ENCODE data around the gene QSOX2. TPM values are rescaled to one million over a fixed set of nuclear protein-coding genes. Genes with fewer than 3 reads are reported as not detected.

Gene QSOX2
- total and polyA plus RNA-seq, 10 donors = 12.3 to 20.3 (median 16.9) TPM

DNA sequence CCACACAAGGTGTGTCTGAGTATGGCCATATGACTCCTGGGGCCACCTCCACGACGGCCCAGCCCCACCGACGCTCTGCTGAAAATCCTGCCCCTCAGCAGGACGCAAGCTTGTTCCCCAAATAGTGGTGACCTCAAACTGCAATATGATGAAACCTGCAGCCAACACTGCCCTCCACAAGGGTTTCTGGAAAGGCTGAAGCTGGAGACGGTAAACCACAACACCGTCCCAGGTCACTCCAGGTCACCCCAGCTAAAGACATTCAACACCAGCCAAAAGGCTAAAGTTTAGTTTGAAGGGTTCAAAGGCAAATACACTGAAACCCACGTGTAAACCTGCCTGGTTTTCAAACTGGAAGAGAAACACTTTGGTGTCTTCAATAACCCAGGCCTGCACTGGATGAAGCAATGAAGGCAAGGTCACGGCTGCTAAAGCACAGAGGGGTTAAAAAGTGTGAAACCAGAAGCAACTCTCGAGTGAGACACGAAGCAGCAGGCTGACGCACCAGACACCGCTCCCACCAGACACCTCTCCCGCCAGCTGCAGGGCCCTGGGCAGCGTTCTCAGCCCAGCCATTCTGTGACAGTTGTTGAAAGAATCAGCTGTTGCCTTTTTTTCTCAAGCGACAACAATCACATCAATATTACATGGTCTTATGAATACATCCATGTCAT lies 38.9 kb downstream of the QSOX2 start:
- TF ChIP-seq, protein P1, sequence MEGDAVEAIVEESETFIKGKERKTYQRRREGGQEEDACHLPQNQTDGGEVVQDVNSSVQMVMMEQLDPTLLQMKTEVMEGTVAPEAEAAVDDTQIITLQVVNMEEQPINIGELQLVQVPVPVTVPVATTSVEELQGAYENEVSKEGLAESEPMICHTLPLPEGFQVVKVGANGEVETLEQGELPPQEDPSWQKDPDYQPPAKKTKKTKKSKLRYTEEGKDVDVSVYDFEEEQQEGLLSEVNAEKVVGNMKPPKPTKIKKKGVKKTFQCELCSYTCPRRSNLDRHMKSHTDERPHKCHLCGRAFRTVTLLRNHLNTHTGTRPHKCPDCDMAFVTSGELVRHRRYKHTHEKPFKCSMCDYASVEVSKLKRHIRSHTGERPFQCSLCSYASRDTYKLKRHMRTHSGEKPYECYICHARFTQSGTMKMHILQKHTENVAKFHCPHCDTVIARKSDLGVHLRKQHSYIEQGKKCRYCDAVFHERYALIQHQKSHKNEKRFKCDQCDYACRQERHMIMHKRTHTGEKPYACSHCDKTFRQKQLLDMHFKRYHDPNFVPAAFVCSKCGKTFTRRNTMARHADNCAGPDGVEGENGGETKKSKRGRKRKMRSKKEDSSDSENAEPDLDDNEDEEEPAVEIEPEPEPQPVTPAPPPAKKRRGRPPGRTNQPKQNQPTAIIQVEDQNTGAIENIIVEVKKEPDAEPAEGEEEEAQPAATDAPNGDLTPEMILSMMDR (IDR thresholded peaks at IDR 0.05 in 8 of 11, conservative IDR thresholded peaks at IDR 0.05 in 3 of 11) = no peak
- TF ChIP-seq POLR2AphosphoS5 (IDR thresholded peaks at IDR 0.05) = no peak
- no peak for TF ChIP-seq POLR2A (IDR thresholded peaks at IDR 0.05)
- no peak overlapping the region for H3K27ac ChIP-seq
- DNase-seq = no peak
- H3K9me3 ChIP-seq = no peaks in the 10 kb centered on the region
- H3K27me3 ChIP-seq (replicated peaks in 1 of 7) = peaks cover 0 to 41% (median 38%) of the 10 kb centered on the region in 7 donors
- H3K36me3 ChIP-seq = peaks cover 0 to 59% (median 34%) of the 10 kb centered on the region in 6 donors
- 47 to 72% (median 69%) methylated on average over 16 of the region's 16 CpGs for WGBS, 5 donors
- peaks cover 0 to 30% (median 10%) of the 10 kb centered on the region in 6 donors for H3K4me1 ChIP-seq
- no peak overlapping the region for H3K4me3 ChIP-seq
- intact Hi-C loops (cut with DNase I; ENCODE audit: low total_unique reads) = no loop called here

DNA sequence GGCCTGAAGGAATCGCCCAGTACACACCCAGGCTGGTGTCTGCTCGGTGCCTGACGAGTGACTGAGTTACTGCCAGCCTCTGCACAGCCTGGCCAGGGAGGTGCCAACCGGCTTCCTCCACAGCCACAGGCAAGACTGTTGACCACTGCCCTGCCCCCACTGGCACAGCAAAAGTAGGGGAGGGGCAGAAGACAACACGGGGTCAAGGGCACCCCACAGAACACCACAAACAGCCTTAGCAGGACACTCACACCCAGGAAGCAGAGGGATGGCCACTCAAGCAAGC lies 40.0 kb downstream of the QSOX2 start:
- H3K4me3 ChIP-seq = no peak overlapping the region
- TF ChIP-seq POLR2AphosphoS5 (IDR thresholded peaks at IDR 0.05) (peak in 1 of 3 donors; percentile 43), POLR2A (IDR thresholded peaks at IDR 0.05) (no peak)
- peaks cover 0 to 48% (median 23%) of the 10 kb centered on the region in 6 donors for H3K36me3 ChIP-seq
- no peaks in the 10 kb centered on the region for H3K9me3 ChIP-seq
- H3K4me1 ChIP-seq = peaks cover 0 to 33% (median 10%) of the 10 kb centered on the region in 6 donors
- peaks cover 3 to 52% (median 49%) of the 10 kb centered on the region in 7 donors for H3K27me3 ChIP-seq (replicated peaks in 1 of 7)
- DNase-seq = no peak
- intact Hi-C loops (cut with DNase I; ENCODE audit: low total_unique reads) = no loop called here
- 85 to 92% (median 90%) methylated on average over 2 to 5 of the region's 5 CpGs for WGBS, 5 donors
- H3K27ac ChIP-seq = no peak overlapping the region

DNA sequence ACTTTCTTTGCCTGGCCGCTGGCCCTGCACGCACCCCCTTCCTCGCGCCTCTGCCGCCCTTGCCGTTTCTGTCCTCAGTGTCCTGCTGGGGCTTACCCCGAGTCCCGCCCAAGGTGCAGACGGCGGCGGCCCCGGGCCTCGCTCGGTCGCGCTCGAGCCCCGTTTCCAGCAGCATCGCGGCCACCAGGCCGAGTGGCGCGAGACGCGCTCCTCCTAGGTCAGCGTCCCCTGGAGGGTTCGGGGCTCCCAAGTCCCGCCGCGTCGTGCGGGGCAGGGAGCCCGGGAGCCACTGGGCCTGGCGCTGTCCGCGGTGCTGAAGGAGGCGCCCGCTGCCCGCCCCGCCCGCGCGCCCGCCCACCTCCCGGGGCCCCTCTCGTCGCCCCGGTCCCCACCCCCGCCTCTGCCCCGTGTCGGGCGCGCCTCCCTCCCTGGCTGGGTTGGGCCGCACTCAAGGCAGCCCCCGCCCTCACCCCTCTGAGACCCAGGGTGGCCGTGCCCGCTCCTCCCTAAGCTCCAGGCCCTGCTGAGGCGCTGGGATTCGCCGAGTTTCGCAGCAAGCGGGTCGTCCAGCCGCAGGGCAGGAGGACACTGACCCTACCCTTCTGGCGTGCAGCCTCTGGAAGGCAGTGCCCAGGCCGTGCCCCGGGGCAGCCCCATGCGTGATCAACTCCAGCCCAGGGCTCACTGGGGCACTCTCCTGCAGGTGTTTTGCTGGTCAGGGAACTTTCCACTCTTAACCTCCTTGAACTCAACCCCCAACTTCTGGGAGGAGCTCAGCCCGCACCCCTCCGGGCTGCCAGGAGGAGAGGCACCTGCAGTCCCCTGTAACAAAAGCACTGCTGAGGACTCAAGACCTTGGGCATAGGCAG lies 40.5 kb downstream of the QSOX2 start, which contains the start of gene LHX3:
TSS of gene LHX3 (minus strand) at position 291 of the 869 bp plus-strand sequence. CDS start at position 175, 116 bp downstream.
- DNase-seq = no peak
- Histone ChIP-seq H3K27me3 (replicated peaks in 1 of 7) (peaks cover 7 to 58% (median 54%) of the 10 kb centered on the region in 7 donors), H3K9me3 (no peaks in the 10 kb centered on the region), H3K4me3 (no peak within 1 kb of the TSS), H3K36me3 (peaks cover 0 to 42% (median 19%) of the 10 kb centered on the region in 6 donors), H3K27ac (no peak within 1 kb of the TSS), H3K4me1 (peaks cover 0 to 33% (median 10%) of the 10 kb centered on the region in 6 donors)
- intact Hi-C loops (cut with DNase I; ENCODE audit: low total_unique reads) = no loop called here
- TF ChIP-seq, protein P1 (IDR thresholded peaks at IDR 0.05 in 8 of 11, conservative IDR thresholded peaks at IDR 0.05 in 3 of 11) = no peak
- TF ChIP-seq POLR2AphosphoS5 (IDR thresholded peaks at IDR 0.05) = peak in 1 of 3 donors; percentile 33
- WGBS, 5 donors = 10 to 14% (median 12%) methylated on average over 29 to 70 of the region's 70 CpGs

GRCh38 chr9:136204145-136204805 lies 41.3 kb downstream of the QSOX2 start:
- H3K36me3 ChIP-seq = peaks cover 0 to 34% (median 13%) of the 10 kb centered on the region in 6 donors
- H3K27me3 ChIP-seq (replicated peaks in 1 of 7) = peaks cover 13 to 66% (median 62%) of the 10 kb centered on the region in 7 donors
- TF ChIP-seq POLR2AphosphoS5 (IDR thresholded peaks at IDR 0.05) = peak in 1 of 3 donors; percentile 17
- TF ChIP-seq, protein P1 (IDR thresholded peaks at IDR 0.05 in 8 of 11, conservative IDR thresholded peaks at IDR 0.05 in 3 of 11) = no peak
- H3K27ac ChIP-seq = no peak overlapping the region
- peaks cover 0 to 39% (median 17%) of the 10 kb centered on the region in 6 donors for H3K4me1 ChIP-seq
- intact Hi-C loops (cut with DNase I; ENCODE audit: low total_unique reads) = no loop called here
- WGBS, 5 donors = 50 to 62% (median 59%) methylated on average over 19 to 25 of the region's 25 CpGs
- DNase-seq = no peak
- H3K9me3 ChIP-seq = no peaks in the 10 kb centered on the region
- no peak overlapping the region for H3K4me3 ChIP-seq
